Measurements from ENCODE around the gene NFX1. TPM values are rescaled to one million over a fixed set of nuclear protein-coding genes. Genes with fewer than 3 reads are reported as not detected.

Gene NFX1
- total and polyA plus RNA-seq, 10 of the 15 experiments (the other 5 are each of a cell fraction or from before 2014, with no cell fraction given): 11.9 to 45.1 (median 36.1) TPM

DNA sequence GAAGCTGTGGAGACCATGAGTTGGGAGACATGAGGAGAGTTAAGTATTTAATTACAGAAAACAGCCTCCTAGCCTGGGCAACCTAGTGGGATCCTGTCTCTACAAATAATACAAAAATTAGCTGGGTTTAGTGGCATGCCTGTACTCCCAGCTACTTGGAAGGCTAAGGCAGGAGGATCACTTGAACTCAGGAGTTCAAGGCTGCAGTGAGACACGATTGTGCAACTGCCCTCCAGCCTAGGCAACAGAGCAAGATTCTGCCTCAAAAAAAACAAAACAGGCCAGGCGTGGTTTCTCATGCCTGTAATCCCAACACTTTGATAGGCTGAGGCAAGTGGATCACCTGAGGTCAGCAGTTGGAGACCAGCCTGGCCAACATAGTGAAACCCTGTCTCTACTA is 59.4 kb downstream of the NFX1 start:
- H3K36me3 ChIP-seq (ENCODE audit: control insufficient read depth in 2 of 2, insufficient read depth in 2 of 2, low read length in 1 of 2): peaks cover 6 to 24% of the 10 kb centered on the region in 2 experiments
- no TSS peak for BruUV-seq (replicated peaks)
- no peaks in the 10 kb centered on the region for H3K27me3 ChIP-seq (replicated peaks in 1 of 2; ENCODE audit: control insufficient read depth in 2 of 2, insufficient read depth in 2 of 2, low read length in 1 of 2)
- no peaks in the 10 kb centered on the region for H3K9me3 ChIP-seq (replicated peaks; ENCODE audit: control insufficient read depth, insufficient read depth, low read length)
- intact Hi-C loops (cut with micrococcal nuclease; ENCODE audit: unreplicated experiment) (no loop called here), in situ Hi-C loops (cut with MboI) (no loop called here)
- H4K20me1 ChIP-seq (ENCODE audit: control insufficient read depth, insufficient read depth): no peaks in the 10 kb centered on the region
- no peaks in the 10 kb centered on the region for H3K4me1 ChIP-seq (ENCODE audit: control insufficient read depth, insufficient read depth, low read length)
- ATAC-seq: no peak
- H3K4me2 ChIP-seq (ENCODE audit: control insufficient read depth, insufficient read depth): no peak overlapping the region
- DNase-seq (ENCODE audit: low read depth, low spot score): no peak
- WGBS (ENCODE audit: insufficient coverage, insufficient replicate concordance, low lambda C conversion rate, missing lambda C conversion rate): 97% methylated on average over 2 of the region's 2 CpGs
- RAD21 ChIA-PET (ENCODE audit: unreplicated experiment): no interaction called here
- H3K27ac ChIP-seq (ENCODE audit: control insufficient read depth, insufficient read depth): no peak overlapping the region
- CTCF ChIA-PET: interaction anchor here (1.5 kb wide), 1 partner anchor 26 kb away, joined by 8 read pairs; no protein-coding TSS in a partner anchor
- no peak for TF ChIP-seq MYC (IDR thresholded peaks at IDR 0.05; ENCODE audit: insufficient read depth, insufficient read length, insufficient replicate concordance, low read length, severe bottlenecking)
- no peak for TF ChIP-seq NFYA (IDR thresholded peaks at IDR 0.05; ENCODE audit: borderline replicate concordance, low read depth, low read length)
- TF ChIP-seq, protein P1, sequence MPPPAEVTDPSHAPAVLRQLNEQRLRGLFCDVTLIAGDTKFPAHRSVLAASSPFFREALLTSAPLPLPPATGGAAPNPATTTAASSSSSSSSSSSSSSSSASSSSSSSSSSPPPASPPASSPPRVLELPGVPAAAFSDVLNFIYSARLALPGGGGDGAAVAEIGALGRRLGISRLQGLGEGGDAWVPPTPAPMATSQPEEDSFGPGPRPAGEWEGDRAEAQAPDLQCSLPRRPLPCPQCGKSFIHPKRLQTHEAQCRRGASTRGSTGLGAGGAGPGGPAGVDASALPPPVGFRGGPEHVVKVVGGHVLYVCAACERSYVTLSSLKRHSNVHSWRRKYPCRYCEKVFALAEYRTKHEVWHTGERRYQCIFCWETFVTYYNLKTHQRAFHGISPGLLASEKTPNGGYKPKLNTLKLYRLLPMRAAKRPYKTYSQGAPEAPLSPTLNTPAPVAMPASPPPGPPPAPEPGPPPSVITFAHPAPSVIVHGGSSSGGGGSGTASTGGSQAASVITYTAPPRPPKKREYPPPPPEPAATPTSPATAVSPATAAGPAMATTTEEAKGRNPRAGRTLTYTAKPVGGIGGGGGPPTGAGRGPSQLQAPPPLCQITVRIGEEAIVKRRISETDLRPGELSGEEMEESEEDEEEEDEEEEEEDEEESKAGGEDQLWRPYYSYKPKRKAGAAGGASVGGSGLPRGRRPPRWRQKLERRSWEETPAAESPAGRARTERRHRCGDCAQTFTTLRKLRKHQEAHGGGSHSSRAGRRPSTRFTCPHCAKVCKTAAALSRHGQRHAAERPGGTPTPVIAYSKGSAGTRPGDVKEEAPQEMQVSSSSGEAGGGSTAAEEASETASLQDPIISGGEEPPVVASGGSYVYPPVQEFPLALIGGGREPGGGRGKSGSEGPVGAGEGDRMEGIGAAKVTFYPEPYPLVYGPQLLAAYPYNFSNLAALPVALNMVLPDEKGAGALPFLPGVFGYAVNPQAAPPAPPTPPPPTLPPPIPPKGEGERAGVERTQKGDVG (CRISPR knock-in tag; IDR thresholded peaks at IDR 0.05): no peak
- TF ChIP-seq SREBF1 (IDR thresholded peaks at IDR 0.05; ENCODE audit: low read length): no peak
- no peak for TF ChIP-seq BRCA1 (IDR thresholded peaks at IDR 0.05; ENCODE audit: low read depth, low read length)
- no peak for TF ChIP-seq HCFC1 (IDR thresholded peaks at IDR 0.05; ENCODE audit: low read length)
- TF ChIP-seq, protein P2, sequence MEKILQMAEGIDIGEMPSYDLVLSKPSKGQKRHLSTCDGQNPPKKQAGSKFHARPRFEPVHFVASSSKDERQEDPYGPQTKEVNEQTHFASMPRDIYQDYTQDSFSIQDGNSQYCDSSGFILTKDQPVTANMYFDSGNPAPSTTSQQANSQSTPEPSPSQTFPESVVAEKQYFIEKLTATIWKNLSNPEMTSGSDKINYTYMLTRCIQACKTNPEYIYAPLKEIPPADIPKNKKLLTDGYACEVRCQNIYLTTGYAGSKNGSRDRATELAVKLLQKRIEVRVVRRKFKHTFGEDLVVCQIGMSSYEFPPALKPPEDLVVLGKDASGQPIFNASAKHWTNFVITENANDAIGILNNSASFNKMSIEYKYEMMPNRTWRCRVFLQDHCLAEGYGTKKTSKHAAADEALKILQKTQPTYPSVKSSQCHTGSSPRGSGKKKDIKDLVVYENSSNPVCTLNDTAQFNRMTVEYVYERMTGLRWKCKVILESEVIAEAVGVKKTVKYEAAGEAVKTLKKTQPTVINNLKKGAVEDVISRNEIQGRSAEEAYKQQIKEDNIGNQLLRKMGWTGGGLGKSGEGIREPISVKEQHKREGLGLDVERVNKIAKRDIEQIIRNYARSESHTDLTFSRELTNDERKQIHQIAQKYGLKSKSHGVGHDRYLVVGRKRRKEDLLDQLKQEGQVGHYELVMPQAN (conservative IDR thresholded peaks at IDR 0.05): no peak
- TF ChIP-seq, protein P3, sequence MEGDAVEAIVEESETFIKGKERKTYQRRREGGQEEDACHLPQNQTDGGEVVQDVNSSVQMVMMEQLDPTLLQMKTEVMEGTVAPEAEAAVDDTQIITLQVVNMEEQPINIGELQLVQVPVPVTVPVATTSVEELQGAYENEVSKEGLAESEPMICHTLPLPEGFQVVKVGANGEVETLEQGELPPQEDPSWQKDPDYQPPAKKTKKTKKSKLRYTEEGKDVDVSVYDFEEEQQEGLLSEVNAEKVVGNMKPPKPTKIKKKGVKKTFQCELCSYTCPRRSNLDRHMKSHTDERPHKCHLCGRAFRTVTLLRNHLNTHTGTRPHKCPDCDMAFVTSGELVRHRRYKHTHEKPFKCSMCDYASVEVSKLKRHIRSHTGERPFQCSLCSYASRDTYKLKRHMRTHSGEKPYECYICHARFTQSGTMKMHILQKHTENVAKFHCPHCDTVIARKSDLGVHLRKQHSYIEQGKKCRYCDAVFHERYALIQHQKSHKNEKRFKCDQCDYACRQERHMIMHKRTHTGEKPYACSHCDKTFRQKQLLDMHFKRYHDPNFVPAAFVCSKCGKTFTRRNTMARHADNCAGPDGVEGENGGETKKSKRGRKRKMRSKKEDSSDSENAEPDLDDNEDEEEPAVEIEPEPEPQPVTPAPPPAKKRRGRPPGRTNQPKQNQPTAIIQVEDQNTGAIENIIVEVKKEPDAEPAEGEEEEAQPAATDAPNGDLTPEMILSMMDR (IDR thresholded peaks at IDR 0.05 in 2 of 3, conservative IDR thresholded peaks at IDR 0.05 in 1 of 3; ENCODE audit: control insufficient read depth in 2 of 3, extremely low read depth in 1 of 3, insufficient read depth in 1 of 3, low read depth in 3 of 3, low read length in 3 of 3): no peak
- TF ChIP-seq CEBPB (IDR thresholded peaks at IDR 0.05; ENCODE audit: borderline replicate concordance in 1 of 2, low read depth in 2 of 2, low read length in 2 of 2): no peak
- no peak for TF ChIP-seq RELA (IDR thresholded peaks at IDR 0.05; ENCODE audit: borderline replicate concordance, partially characterized antibody)
- no peak for TF ChIP-seq SMC3 (IDR thresholded peaks at IDR 0.05; ENCODE audit: borderline replicate concordance, low read length)
- no peak for TF ChIP-seq MTA3 (IDR thresholded peaks at IDR 0.05; ENCODE audit: borderline replicate concordance, low read length)
- no peak for TF ChIP-seq ZZZ3 (IDR thresholded peaks at IDR 0.05; ENCODE audit: control insufficient read depth, insufficient read length, low read depth)
- TF ChIP-seq MTA2 (IDR thresholded peaks at IDR 0.05; ENCODE audit: low read depth): no peak
- TF ChIP-seq POLR2AphosphoS2 (IDR thresholded peaks at IDR 0.05; ENCODE audit: low read depth, low read length): no peak
- SMC1A ChIA-PET (ENCODE audit: uncharacterized antibody, unreplicated experiment): interaction anchor here (0.6 kb wide), 1 partner anchor 630 kb away, joined by 3 read pairs; no protein-coding TSS in a partner anchor
- H2AFZ ChIP-seq (ENCODE audit: control insufficient read depth, low read depth, low read length): no peak overlapping the region
- POLR2A ChIA-PET: interaction anchor here (0.5 kb wide), 1 partner anchor 60 kb away, joined by 5 read pairs; the partner anchor contains the start of gene NFX1
- no peak for FAIRE-seq
- no peak overlapping the region for H3K4me3 ChIP-seq
- H3K79me2 ChIP-seq (ENCODE audit: control insufficient read depth, insufficient read depth, low read length): no peaks in the 10 kb centered on the region
- no peak overlapping the region for H3K9ac ChIP-seq (ENCODE audit: control insufficient read depth, insufficient read depth, low read length)

All from GM12878 (cell line).